K562 (cell line): Measurements from ENCODE around the gene CCDC183. TPM values are rescaled to one million over a fixed set of nuclear protein-coding genes. Genes with fewer than 3 reads are reported as not detected.

Experiments
- CREB3 ChIP-seq: fragments of 450-650 bp; conservative IDR thresholded peaks from 2 replicates; pipeline ENCODE4 v1.6.1; 2016; ENCODE audit warnings: missing genetic modification characterization, low read depth, mild to moderate bottlenecking, missing compliant biosample characterization, moderate library complexity
- LCOR ChIP-seq: sonication (generic); formaldehyde crosslinking; IDR thresholded peaks from 2 replicates; pipeline ENCODE4 v1.8.0; 2022; ENCODE audit warnings: mild to moderate bottlenecking, missing genetic modification reagents
- MYBL2 ChIP-seq, 2 experiments: fragments of 450-650 bp in 1 of 2; sonication (generic) in 1 of 2; formaldehyde crosslinking in 1 of 2; IDR thresholded peaks; 2 replicates each; pipeline versions ENCODE4 v1.6.1 to v1.8.1; 2017 to 2022; ENCODE audit warnings: borderline replicate concordance in 1 of 2, inconsistent platforms in 1 of 2, low read depth in 1 of 2, mild to moderate bottlenecking in 1 of 2, missing genetic modification reagents in 1 of 2, moderate library complexity in 1 of 2
- PHB2 ChIP-seq: fragments of 450-650 bp; IDR thresholded peaks from 2 replicates; pipeline ENCODE4 v1.6.1; 2017; ENCODE audit warnings: low read depth
- POLR2AphosphoS5 ChIP-seq: IDR thresholded peaks from 2 replicates; pipeline ENCODE4 v1.6.1; 2011; ENCODE audit warnings: mild to moderate bottlenecking, low read depth, low read length, moderate library complexity; ENCODE audit not compliant: control insufficient read depth, insufficient read depth
- PPARD ChIP-seq: fragments of 250-450 bp; sonication (Bioruptor Pico); IDR thresholded peaks from 2 replicates; pipeline ENCODE4 v1.8.0; 2022; ENCODE audit warnings: inconsistent platforms, mild to moderate bottlenecking, moderate library complexity
- SAP30 ChIP-seq: fragments of 200-600 bp; sonication (generic); IDR thresholded peaks from 2 replicates; pipeline ENCODE4 v1.6.1; 2012; ENCODE audit warnings: borderline replicate concordance, low read depth, mild to moderate bottlenecking, moderate library complexity, low read length, control low read depth, inconsistent platforms; ENCODE audit not compliant: insufficient read depth, poor library complexity, severe bottlenecking
- ZMIZ1 ChIP-seq, 2 experiments: fragments of 150-350 bp in 1 of 2; IDR thresholded peaks; 2 replicates each; pipeline ENCODE4 v1.6.1; 2012 to 2016; ENCODE audit warnings: low read depth in 2 of 2, low read length in 2 of 2, mild to moderate bottlenecking in 1 of 2, moderate library complexity in 1 of 2
- ZNF133 ChIP-seq: fragments of 250-450 bp; sonication (Bioruptor Pico); IDR thresholded peaks from 2 replicates; pipeline ENCODE4 v1.4.0; 2020; ENCODE audit warnings: mild to moderate bottlenecking
- polyA plus RNA-seq, 8 experiments: library from polyadenylated mRNA; depleted of rRNA in 4 of 8; stranded (reverse) in 5 of 8; unstranded in 3 of 8; fragments of >200 nt; fragmentation: Nextera tagmentation in 2 of 8; fragmentation: Illumina TruSeq in 1 of 8; extraction: Ambion mirVana in 2 of 8; extraction: Trizol in 1 of 8; gene quantifications; 2 replicates each; pipeline versions ENCODE4 v1.2.1 to v1.2.3, GENCODE V29; 2011 to 2014; ENCODE audit warnings: inconsistent platforms in 1 of 8, missing spikeins in 1 of 8
- total RNA-seq, 7 experiments: library from RNA; depleted of rRNA in 6 of 7; stranded (reverse); fragments of >200 nt in 6 of 7; fragmentation: Illumina TruSeq in 2 of 7; extraction: Trizol in 2 of 7; gene quantifications; 2 replicates each; pipeline versions ENCODE4 v1.2.1 to v1.2.3, GENCODE V29; 2011 to 2021; ENCODE audit warnings: low replicate concordance in 1 of 7
- TF ChIP-seq, protein P1 (sequence below): sonication (generic); formaldehyde crosslinking; IDR thresholded peaks from 2 replicates; pipeline ENCODE4 v1.8.0; 2022; ENCODE audit warnings: mild to moderate bottlenecking, missing genetic modification reagents
- TF ChIP-seq, protein P2 (sequence below), 2 experiments: fragments of 450-650 bp; IDR thresholded peaks; 2 replicates each; pipeline ENCODE4 v1.6.1; 2016
- TF ChIP-seq, protein P3 (sequence below): IDR thresholded peaks from 2 replicates; pipeline ENCODE4 v1.6.1; 2014; ENCODE audit warnings: antibody characterized with exemption

Gene CCDC183
- total and polyA plus RNA-seq, 9 of the 15 experiments (the other 6 are each of a cell fraction or from before 2014, with no cell fraction given) = 0.21 to 0.60 (median 0.29) TPM; not detected in 4

DNA sequence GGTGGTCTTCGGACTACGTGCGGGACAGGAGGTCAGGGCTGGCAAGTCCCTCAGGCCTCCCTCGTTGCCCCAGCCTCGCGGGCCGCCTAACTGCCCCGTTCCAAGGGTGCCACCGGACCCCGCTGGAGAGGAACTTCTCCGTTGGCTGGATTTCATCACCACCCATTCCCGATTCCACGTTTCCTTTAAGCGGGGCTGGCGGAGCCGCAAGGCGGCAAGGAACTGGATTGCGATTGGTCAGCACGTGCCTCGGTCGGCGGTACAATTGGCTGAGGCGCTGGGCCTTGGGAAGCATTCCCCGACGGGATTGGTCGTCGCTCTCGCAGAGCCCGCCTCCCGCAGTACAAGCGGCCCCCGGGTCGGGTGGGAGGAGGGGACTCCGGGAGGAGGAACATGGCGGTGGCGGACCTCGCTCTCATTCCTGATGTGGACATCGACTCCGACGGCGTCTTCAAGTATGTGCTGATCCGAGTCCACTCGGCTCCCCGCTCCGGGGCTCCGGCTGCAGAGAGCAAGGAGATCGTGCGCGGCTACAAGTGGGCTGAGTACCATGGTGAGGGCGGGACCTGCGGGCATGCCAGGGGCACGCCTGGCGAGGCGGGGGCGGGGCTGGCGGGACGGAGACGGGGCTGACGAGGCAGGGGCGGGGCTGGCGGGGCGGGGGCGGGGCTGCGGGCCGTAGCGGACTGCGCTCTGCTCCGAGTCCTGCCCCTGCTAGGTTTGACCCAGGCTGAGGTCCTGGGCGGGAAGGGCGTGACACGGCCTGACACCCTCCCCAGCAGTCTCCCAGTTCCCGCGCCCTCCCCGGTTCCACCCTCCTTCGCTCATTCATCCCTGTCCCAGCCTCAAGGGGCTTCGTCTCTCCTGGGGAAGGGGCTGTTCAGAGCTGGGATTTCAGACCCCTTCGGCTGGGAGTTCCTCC is 53.2 kb downstream of the CCDC183 start, which contains the start of gene PHPT1 (continued):
- TF ChIP-seq, protein P1, sequence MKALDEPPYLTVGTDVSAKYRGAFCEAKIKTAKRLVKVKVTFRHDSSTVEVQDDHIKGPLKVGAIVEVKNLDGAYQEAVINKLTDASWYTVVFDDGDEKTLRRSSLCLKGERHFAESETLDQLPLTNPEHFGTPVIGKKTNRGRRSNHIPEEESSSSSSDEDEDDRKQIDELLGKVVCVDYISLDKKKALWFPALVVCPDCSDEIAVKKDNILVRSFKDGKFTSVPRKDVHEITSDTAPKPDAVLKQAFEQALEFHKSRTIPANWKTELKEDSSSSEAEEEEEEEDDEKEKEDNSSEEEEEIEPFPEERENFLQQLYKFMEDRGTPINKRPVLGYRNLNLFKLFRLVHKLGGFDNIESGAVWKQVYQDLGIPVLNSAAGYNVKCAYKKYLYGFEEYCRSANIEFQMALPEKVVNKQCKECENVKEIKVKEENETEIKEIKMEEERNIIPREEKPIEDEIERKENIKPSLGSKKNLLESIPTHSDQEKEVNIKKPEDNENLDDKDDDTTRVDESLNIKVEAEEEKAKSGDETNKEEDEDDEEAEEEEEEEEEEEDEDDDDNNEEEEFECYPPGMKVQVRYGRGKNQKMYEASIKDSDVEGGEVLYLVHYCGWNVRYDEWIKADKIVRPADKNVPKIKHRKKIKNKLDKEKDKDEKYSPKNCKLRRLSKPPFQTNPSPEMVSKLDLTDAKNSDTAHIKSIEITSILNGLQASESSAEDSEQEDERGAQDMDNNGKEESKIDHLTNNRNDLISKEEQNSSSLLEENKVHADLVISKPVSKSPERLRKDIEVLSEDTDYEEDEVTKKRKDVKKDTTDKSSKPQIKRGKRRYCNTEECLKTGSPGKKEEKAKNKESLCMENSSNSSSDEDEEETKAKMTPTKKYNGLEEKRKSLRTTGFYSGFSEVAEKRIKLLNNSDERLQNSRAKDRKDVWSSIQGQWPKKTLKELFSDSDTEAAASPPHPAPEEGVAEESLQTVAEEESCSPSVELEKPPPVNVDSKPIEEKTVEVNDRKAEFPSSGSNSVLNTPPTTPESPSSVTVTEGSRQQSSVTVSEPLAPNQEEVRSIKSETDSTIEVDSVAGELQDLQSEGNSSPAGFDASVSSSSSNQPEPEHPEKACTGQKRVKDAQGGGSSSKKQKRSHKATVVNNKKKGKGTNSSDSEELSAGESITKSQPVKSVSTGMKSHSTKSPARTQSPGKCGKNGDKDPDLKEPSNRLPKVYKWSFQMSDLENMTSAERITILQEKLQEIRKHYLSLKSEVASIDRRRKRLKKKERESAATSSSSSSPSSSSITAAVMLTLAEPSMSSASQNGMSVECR (CRISPR knock-in tag) = peak; percentile 68
- TF ChIP-seq ZNF133 (CRISPR knock-in tag) = no peak
- no peak for TF ChIP-seq PPARD (CRISPR knock-in tag)
- TF ChIP-seq PHB2 = no peak
- TF ChIP-seq CREB3 = no peak
- peak; percentile 88; the same call in 1 of the 2 replicates for TF ChIP-seq POLR2AphosphoS5
- no peak; a peak in 1 of 4 replicates for TF ChIP-seq ZMIZ1 (IDR thresholded peaks at IDR 0.05; ENCODE audit: low read depth in 2 of 2, low read length in 2 of 2)
- peak; percentile 66 for TF ChIP-seq SAP30
- TF ChIP-seq MYBL2 (IDR thresholded peaks at IDR 0.05; ENCODE audit: low read depth) = no peak
- TF ChIP-seq MYBL2 (CRISPR knock-in tag; IDR thresholded peaks at IDR 0.05; ENCODE audit: borderline replicate concordance) = no peak
- TF ChIP-seq, protein P2, sequence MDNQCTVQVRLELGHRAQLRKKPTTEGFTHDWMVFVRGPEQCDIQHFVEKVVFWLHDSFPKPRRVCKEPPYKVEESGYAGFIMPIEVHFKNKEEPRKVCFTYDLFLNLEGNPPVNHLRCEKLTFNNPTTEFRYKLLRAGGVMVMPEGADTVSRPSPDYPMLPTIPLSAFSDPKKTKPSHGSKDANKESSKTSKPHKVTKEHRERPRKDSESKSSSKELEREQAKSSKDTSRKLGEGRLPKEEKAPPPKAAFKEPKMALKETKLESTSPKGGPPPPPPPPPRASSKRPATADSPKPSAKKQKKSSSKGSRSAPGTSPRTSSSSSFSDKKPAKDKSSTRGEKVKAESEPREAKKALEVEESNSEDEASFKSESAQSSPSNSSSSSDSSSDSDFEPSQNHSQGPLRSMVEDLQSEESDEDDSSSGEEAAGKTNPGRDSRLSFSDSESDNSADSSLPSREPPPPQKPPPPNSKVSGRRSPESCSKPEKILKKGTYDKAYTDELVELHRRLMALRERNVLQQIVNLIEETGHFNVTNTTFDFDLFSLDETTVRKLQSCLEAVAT (IDR thresholded peaks at IDR 0.05) = peak in 1 of 2 experiments; percentile 96; a peak in 3 of 4 replicates
- TF ChIP-seq, protein P3, sequence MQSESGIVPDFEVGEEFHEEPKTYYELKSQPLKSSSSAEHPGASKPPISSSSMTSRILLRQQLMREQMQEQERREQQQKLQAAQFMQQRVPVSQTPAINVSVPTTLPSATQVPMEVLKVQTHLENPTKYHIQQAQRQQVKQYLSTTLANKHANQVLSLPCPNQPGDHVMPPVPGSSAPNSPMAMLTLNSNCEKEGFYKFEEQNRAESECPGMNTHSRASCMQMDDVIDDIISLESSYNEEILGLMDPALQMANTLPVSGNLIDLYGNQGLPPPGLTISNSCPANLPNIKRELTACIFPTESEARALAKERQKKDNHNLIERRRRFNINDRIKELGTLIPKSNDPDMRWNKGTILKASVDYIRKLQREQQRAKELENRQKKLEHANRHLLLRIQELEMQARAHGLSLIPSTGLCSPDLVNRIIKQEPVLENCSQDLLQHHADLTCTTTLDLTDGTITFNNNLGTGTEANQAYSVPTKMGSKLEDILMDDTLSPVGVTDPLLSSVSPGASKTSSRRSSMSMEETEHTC = no peak
- TF ChIP-seq LCOR (CRISPR knock-in tag) = no peak
